ENCODE data around the gene PACRG. TPM values are rescaled to one million over a fixed set of nuclear protein-coding genes. Genes with fewer than 3 reads are reported as not detected.

Gene PACRG
- total and polyA plus RNA-seq, 2 of the 4 experiments (the other 2 are of a cell fraction) = not detected

DNA sequence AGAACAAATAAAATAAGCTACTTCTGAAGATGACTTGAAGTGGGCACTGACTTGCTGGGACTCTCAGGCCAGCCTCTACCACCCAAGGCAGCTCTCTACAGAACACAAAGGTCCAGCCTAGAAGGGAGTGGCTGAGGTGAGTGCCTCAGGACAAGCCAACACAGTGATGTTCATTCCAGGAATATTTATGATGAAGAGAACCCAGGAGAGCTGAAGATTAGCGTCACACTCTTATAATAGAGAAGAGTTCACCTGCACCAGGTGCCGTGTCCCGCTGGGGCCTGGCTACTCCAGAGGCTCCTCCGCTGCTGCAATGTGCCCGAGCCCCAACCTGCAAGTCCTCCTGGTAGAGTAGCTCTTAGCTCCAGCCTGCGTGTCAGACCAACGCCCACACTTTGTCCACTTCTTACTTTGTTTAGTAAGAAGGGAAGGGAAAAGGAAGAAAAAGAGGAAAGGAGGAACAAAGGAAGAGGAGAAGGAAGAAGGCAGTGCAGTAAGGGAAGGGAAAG is 504.3 kb downstream of the PACRG start:
- Histone ChIP-seq H3K23ac (ENCODE audit: low read depth, low read length) (no peak overlapping the region), H4K5ac (ENCODE audit: low read depth, low read length) (no peak overlapping the region), H2AK9ac (replicated peaks; ENCODE audit: low read depth, low read length, poor library complexity) (no peak overlapping the region), H3K4ac (ENCODE audit: low read depth, low read length) (no peak overlapping the region), H3K4me3 (ENCODE audit: insufficient read depth, low read depth, low read length) (no peak overlapping the region), H2AFZ (replicated peaks; ENCODE audit: low read length, poor library complexity) (no peak overlapping the region), H2AK5ac (ENCODE audit: low read depth, low read length) (no peak overlapping the region), H3K9me3 (ENCODE audit: control insufficient read depth, insufficient read depth, low read length) (peaks cover 15% of the 10 kb centered on the region), H2BK20ac (ENCODE audit: low read depth, low read length) (no peak overlapping the region), H4K20me1 (ENCODE audit: insufficient read depth, low read length) (no peaks in the 10 kb centered on the region), H3K79me1 (ENCODE audit: low read depth in 1 of 2, low read length in 2 of 2) (no peaks in the 10 kb centered on the region), H3K9ac (ENCODE audit: low read depth, low read length) (no peak overlapping the region), H3K18ac (ENCODE audit: low read depth, low read length) (no peak overlapping the region), H3K4me1 (ENCODE audit: control insufficient read depth, insufficient read depth, low read length) (no peaks in the 10 kb centered on the region), H3K36me3 (ENCODE audit: control insufficient read depth, insufficient read depth, low read length) (no peaks in the 10 kb centered on the region), H3K9me1 (ENCODE audit: insufficient read depth, low read length) (no peaks in the 10 kb centered on the region), H2BK15ac (ENCODE audit: low read depth, low read length) (no peak overlapping the region), H3K14ac (replicated peaks; ENCODE audit: low read depth, low read length) (no peak overlapping the region), H2BK5ac (ENCODE audit: low read depth, low read length, poor library complexity, severe bottlenecking) (no peak overlapping the region), H4K91ac (ENCODE audit: insufficient read depth, low read depth, low read length) (no peak overlapping the region), H2BK120ac (ENCODE audit: low read depth, low read length) (no peak overlapping the region), H3K27ac (ENCODE audit: insufficient read depth, low read length) (no peak overlapping the region), H3K4me2 (ENCODE audit: low read depth, low read length) (no peak overlapping the region), H3K27me3 (ENCODE audit: control insufficient read depth, insufficient read depth, low read length) (no peaks in the 10 kb centered on the region), H3K56ac (ENCODE audit: extremely low read depth, insufficient read depth, low read length) (no peak overlapping the region), H4K8ac (ENCODE audit: low read depth in 2 of 2, low read length in 2 of 2) (no peak overlapping the region)
- in situ Hi-C loops (cut with MboI; ENCODE audit: low sequenced_read_pairs) (no loop called here), intact Hi-C loops (cut with micrococcal nuclease) (no loop called here), dilution Hi-C loops (cut with HindIII; ENCODE audit: low sequenced_read_pairs, unreplicated experiment) (no loop called here)
- ChIA-PET POLR2A (ENCODE audit: unreplicated experiment) (no interaction called here), CTCF (no interaction called here)
- ATAC-seq (ENCODE audit: low read depth) (no peak), DNase-seq (no peak)
- WGBS, 2 experiments (ENCODE audit: extremely low coverage in 2 of 2, insufficient read length in 1 of 2) = no CpG with 5 or more reads among the region's 7 CpGs
- no TSS peak for BruUV-seq (replicated peaks)
- TF ChIP-seq RCOR1 (IDR thresholded peaks at IDR 0.05; ENCODE audit: insufficient replicate concordance, low read length) = no peak
- no peak for TF ChIP-seq BHLHE40 (IDR thresholded peaks at IDR 0.05; ENCODE audit: low read depth, low read length)
- TF ChIP-seq CTCF (conservative IDR thresholded peaks at IDR 0.05; ENCODE audit: low read depth, low read length) = no peak
- no peak for TF ChIP-seq MAFK (IDR thresholded peaks at IDR 0.05; ENCODE audit: low read depth, low read length)
- TF ChIP-seq RFX5 (IDR thresholded peaks at IDR 0.05; ENCODE audit: low read depth, low read length) = no peak
- TF ChIP-seq SMC3 (IDR thresholded peaks at IDR 0.05; ENCODE audit: low read depth, low read length) = no peak
- TF ChIP-seq FOS (IDR thresholded peaks at IDR 0.05; ENCODE audit: low read depth, low read length) = no peak
- TF ChIP-seq USF2 (IDR thresholded peaks at IDR 0.05; ENCODE audit: low read depth, low read length) = no peak
- TF ChIP-seq MAZ (IDR thresholded peaks at IDR 0.05; ENCODE audit: borderline replicate concordance, low read depth, low read length) = no peak
- no peak for TF ChIP-seq CEBPB (IDR thresholded peaks at IDR 0.05; ENCODE audit: low read depth, low read length)
- TF ChIP-seq ELK1 (IDR thresholded peaks at IDR 0.05; ENCODE audit: borderline replicate concordance, low read depth, low read length) = no peak
